ENCODE data around the gene FRMD5. TPM values are rescaled to one million over a fixed set of nuclear protein-coding genes. Genes with fewer than 3 reads are reported as not detected.

FRMD5 gene
- polyA plus RNA-seq, 1 donor from 2014 or later: 25.8 TPM

DNA sequence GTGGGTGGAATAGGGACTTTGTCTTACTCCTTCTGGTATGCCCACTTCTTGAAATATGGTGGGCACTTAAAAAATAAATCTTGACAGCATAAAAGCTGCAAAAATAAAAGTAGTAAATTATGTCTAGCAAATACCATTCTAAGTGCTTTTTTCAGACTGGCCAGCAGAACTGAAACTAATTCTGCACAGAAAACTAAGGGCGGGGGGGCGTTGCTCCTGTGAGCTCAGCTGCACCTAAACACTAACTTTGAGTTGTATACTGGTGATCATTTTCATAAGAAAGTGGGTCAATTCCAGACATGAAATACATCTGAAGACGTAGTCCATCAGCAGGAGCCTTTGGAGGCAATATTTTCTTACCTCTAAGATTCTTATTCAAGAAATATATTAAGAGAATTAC lies 253.5 kb downstream of the FRMD5 start:
- no peak for TF ChIP-seq TAF1 (IDR thresholded peaks at IDR 0.05; ENCODE audit: low read depth)
- no peak for TF ChIP-seq POLR2AphosphoS5 (IDR thresholded peaks at IDR 0.05)
- no peak for TF ChIP-seq MXI1 (conservative IDR thresholded peaks at IDR 0.05; ENCODE audit: poor library complexity, severe bottlenecking)
- TF ChIP-seq, protein P1, sequence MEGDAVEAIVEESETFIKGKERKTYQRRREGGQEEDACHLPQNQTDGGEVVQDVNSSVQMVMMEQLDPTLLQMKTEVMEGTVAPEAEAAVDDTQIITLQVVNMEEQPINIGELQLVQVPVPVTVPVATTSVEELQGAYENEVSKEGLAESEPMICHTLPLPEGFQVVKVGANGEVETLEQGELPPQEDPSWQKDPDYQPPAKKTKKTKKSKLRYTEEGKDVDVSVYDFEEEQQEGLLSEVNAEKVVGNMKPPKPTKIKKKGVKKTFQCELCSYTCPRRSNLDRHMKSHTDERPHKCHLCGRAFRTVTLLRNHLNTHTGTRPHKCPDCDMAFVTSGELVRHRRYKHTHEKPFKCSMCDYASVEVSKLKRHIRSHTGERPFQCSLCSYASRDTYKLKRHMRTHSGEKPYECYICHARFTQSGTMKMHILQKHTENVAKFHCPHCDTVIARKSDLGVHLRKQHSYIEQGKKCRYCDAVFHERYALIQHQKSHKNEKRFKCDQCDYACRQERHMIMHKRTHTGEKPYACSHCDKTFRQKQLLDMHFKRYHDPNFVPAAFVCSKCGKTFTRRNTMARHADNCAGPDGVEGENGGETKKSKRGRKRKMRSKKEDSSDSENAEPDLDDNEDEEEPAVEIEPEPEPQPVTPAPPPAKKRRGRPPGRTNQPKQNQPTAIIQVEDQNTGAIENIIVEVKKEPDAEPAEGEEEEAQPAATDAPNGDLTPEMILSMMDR (IDR thresholded peaks at IDR 0.05; ENCODE audit: poor library complexity, severe bottlenecking): no peak
- TF ChIP-seq SMC3 (conservative IDR thresholded peaks at IDR 0.05; ENCODE audit: poor library complexity): no peak
- TF ChIP-seq, protein P2, sequence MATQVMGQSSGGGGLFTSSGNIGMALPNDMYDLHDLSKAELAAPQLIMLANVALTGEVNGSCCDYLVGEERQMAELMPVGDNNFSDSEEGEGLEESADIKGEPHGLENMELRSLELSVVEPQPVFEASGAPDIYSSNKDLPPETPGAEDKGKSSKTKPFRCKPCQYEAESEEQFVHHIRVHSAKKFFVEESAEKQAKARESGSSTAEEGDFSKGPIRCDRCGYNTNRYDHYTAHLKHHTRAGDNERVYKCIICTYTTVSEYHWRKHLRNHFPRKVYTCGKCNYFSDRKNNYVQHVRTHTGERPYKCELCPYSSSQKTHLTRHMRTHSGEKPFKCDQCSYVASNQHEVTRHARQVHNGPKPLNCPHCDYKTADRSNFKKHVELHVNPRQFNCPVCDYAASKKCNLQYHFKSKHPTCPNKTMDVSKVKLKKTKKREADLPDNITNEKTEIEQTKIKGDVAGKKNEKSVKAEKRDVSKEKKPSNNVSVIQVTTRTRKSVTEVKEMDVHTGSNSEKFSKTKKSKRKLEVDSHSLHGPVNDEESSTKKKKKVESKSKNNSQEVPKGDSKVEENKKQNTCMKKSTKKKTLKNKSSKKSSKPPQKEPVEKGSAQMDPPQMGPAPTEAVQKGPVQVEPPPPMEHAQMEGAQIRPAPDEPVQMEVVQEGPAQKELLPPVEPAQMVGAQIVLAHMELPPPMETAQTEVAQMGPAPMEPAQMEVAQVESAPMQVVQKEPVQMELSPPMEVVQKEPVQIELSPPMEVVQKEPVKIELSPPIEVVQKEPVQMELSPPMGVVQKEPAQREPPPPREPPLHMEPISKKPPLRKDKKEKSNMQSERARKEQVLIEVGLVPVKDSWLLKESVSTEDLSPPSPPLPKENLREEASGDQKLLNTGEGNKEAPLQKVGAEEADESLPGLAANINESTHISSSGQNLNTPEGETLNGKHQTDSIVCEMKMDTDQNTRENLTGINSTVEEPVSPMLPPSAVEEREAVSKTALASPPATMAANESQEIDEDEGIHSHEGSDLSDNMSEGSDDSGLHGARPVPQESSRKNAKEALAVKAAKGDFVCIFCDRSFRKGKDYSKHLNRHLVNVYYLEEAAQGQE (IDR thresholded peaks at IDR 0.05; ENCODE audit: borderline replicate concordance): no peak
- TF ChIP-seq RAD21 (conservative IDR thresholded peaks at IDR 0.05): no peak
- TF ChIP-seq EZH2 (IDR thresholded peaks at IDR 0.05; ENCODE audit: borderline replicate concordance, insufficient read depth, low read length, poor library complexity, severe bottlenecking): no peak
- no peak for TF ChIP-seq EP300 (conservative IDR thresholded peaks at IDR 0.05; ENCODE audit: poor library complexity, severe bottlenecking)

DNA sequence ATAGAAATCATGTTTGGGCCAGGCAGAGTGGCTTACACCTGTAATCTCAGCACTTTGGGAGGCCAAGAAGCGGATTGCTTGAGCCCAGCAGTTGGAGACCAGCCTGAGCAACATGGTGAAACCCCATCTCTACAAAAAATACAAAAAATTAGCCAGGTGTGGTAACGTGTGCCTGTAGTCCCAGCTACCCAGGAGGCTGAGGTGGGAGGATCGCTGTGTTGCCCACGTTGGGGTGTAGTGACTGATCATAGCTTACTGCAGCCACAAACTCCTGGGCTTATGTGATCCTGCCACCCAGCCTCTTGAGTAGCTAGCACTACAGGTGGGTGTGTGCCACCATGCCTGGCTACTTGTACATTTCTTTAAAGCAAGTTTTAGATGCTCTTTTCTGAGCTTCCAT lies 254.0 kb downstream of the FRMD5 start:
- H3K4me2 ChIP-seq (ENCODE audit: low read length): no peak overlapping the region
- no peaks in the 10 kb centered on the region for H3K9me2 ChIP-seq (ENCODE audit: insufficient read depth, low read length)
- no peak overlapping the region for H3K9ac ChIP-seq (ENCODE audit: low read length)
- H4K20me1 ChIP-seq (ENCODE audit: insufficient read depth): no peaks in the 10 kb centered on the region
- no peak overlapping the region for H2AFZ ChIP-seq (ENCODE audit: low read depth, low read length)
- no peaks in the 10 kb centered on the region for H3F3A ChIP-seq (ENCODE audit: insufficient read depth, low read length, poor library complexity, severe bottlenecking)
- H3K79me2 ChIP-seq (replicated peaks; ENCODE audit: insufficient read depth, low read length): no peaks in the 10 kb centered on the region
- no peak overlapping the region for H3K4me3 ChIP-seq (ENCODE audit: low read length)
- no peak for TF ChIP-seq POLR2AphosphoS5 (IDR thresholded peaks at IDR 0.05)
- no peak for TF ChIP-seq MXI1 (conservative IDR thresholded peaks at IDR 0.05; ENCODE audit: poor library complexity, severe bottlenecking)
- no peak for TF ChIP-seq EP300 (conservative IDR thresholded peaks at IDR 0.05; ENCODE audit: poor library complexity, severe bottlenecking)
- TF ChIP-seq, protein P2 (IDR thresholded peaks at IDR 0.05; ENCODE audit: borderline replicate concordance): no peak
- TF ChIP-seq, protein P1 (IDR thresholded peaks at IDR 0.05; ENCODE audit: poor library complexity, severe bottlenecking): no peak
- no peak for TF ChIP-seq SMC3 (conservative IDR thresholded peaks at IDR 0.05; ENCODE audit: poor library complexity)
- TF ChIP-seq RAD21 (conservative IDR thresholded peaks at IDR 0.05): no peak
- no peak for TF ChIP-seq TAF1 (IDR thresholded peaks at IDR 0.05; ENCODE audit: low read depth)
- no peak overlapping the region for H3K27ac ChIP-seq (ENCODE audit: low read length)
- no peaks in the 10 kb centered on the region for H3K9me3 ChIP-seq (ENCODE audit: low read length)
- H3K27me3 ChIP-seq (ENCODE audit: insufficient read depth, low read depth, low read length): no peaks in the 10 kb centered on the region
- no peaks in the 10 kb centered on the region for H3K36me3 ChIP-seq (ENCODE audit: insufficient read depth, low read length)

More for the DNA sequence above, 253.5 kb downstream of the FRMD5 start:
- Histone ChIP-seq H2AFZ (ENCODE audit: low read depth, low read length) (no peak overlapping the region), H3K4me2 (ENCODE audit: low read length) (no peak overlapping the region), H3K9ac (ENCODE audit: low read length) (no peak overlapping the region), H3K9me2 (ENCODE audit: insufficient read depth, low read length) (no peaks in the 10 kb centered on the region), H3F3A (ENCODE audit: insufficient read depth, low read length, poor library complexity, severe bottlenecking) (no peaks in the 10 kb centered on the region), H3K36me3 (ENCODE audit: insufficient read depth, low read length) (no peaks in the 10 kb centered on the region), H3K9me3 (ENCODE audit: low read length) (no peaks in the 10 kb centered on the region), H3K27ac (ENCODE audit: low read length) (no peak overlapping the region), H4K20me1 (ENCODE audit: insufficient read depth) (no peaks in the 10 kb centered on the region), H3K27me3 (ENCODE audit: insufficient read depth, low read depth, low read length) (no peaks in the 10 kb centered on the region), H3K4me3 (ENCODE audit: low read length) (no peak overlapping the region), H3K79me2 (replicated peaks; ENCODE audit: insufficient read depth, low read length) (no peaks in the 10 kb centered on the region)

Data from neural cell (in vitro differentiated cells).